ENCODE measurements around the gene PCDH7. TPM values are rescaled to one million over a fixed set of nuclear protein-coding genes. Genes with fewer than 3 reads are reported as not detected.

Gene PCDH7
- total RNA-seq, 2 experiments from 2014 or later, result not detected

DNA sequence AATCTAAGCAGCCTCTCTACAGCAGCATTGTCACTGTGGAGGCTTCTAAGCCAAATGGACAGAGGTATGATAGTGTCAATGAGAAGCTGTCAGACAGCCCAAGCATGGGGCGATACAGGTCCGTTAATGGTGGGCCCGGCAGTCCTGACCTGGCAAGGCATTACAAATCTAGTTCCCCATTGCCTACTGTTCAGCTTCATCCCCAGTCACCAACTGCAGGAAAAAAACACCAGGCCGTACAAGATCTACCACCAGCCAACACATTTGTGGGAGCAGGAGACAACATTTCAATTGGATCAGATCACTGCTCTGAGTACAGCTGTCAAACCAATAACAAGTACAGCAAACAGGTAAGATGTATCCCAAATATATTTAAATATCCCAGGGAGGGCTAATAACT lies 4.1 kb downstream of the PCDH7 start:
- POLR2A ChIA-PET, result no interaction called here
- CTCF ChIA-PET, result no interaction called here

DNA sequence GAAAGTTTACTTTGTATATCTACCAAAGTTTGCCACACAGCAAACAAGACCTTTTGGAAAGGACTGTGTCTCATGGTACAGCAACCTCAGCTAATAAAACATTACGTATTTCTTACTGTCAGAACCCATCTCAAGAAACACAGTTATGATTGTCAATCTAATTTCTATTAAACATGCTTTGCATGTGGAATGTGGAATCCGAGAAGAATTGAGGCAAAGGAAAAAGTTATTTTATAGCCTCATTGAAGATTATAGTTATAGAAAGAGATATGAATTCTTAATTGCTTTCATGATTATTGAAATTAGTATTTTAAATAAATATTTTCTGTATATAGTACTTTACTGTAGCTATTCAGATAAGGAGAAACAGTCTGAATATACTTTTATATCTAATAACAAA lies 5.4 kb downstream of the PCDH7 start:
- ChIA-PET POLR2A (no interaction called here), CTCF (no interaction called here)

- ChIA-PET POLR2A (no interaction called here), CTCF (interaction anchor here (0.5 kb wide), 1 partner anchor 13 kb away, joined by 3 read pairs; no protein-coding TSS in a partner anchor)
These were observed 6.0 kb downstream of the PCDH7 start for GRCh38 chr4:30726090-30726675.

- CTCF ChIA-PET, result no interaction called here
- POLR2A ChIA-PET, result no interaction called here
These were observed 7.2 kb downstream of the PCDH7 start for GRCh38 chr4:30727409-30727808.

DNA sequence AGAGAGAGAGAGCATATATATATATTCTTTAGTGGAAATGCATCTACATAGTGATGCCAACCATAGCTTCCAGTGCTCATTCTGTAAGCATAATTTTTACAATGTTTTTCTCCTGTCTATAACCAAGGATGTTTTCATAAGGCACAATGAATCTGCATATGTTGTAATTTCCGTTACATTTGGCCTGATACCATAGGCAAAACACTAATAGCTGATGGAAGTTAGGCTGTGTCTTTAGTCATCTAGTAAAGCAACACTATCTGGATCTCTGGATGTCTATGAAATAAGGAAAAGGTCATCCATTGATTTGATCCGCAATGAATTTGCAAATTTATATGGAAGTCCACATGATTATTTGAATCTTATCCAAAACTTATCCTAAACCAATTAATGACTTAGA lies 8.1 kb downstream of the PCDH7 start:
- ChIA-PET CTCF (no interaction called here), POLR2A (no interaction called here)

GRCh38 chr4:30743897-30744296 lies 23.7 kb downstream of the PCDH7 start:
- POLR2A ChIA-PET, result no interaction called here
- CTCF ChIA-PET, result no interaction called here

- POLR2A ChIA-PET, result no interaction called here
- CTCF ChIA-PET, result no interaction called here
These were observed 24.2 kb downstream of the PCDH7 start for GRCh38 chr4:30744386-30744785.

- POLR2A ChIA-PET, result no interaction called here
These were observed 24.9 kb downstream of the PCDH7 start for GRCh38 chr4:30744957-30745640.

GRCh38 chr4:30746735-30747134 lies 26.6 kb downstream of the PCDH7 start:
- CTCF ChIA-PET, result no interaction called here
- POLR2A ChIA-PET, result no interaction called here

More at GRCh38 chr4:30744957-30745640, 24.9 kb downstream of the PCDH7 start:
- CTCF ChIA-PET, result no interaction called here

DNA sequence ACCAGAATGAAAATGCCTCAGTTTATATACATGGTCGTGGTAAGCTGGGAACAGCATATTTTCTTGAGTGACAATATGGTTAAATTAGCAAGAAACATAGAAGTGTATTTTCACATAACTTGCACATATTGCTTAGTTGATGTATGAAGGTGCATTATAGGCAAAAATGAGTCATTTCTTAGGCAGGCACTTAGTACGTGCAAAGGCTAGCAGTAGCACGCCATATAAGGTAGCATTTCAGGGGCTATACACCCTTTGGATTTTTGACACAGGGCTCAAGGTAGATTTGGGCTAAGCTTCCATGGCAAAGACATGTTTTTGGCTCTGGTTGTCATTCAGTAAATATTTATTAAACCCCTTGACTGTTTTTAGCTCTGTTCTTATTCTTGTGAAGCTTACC lies 33.1 kb downstream of the PCDH7 start:
- CTCF ChIA-PET, result no interaction called here
- POLR2A ChIA-PET, result no interaction called here

GRCh38 chr4:30754021-30754420 lies 33.9 kb downstream of the PCDH7 start:
- CTCF ChIA-PET, result no interaction called here
- POLR2A ChIA-PET, result no interaction called here

DNA sequence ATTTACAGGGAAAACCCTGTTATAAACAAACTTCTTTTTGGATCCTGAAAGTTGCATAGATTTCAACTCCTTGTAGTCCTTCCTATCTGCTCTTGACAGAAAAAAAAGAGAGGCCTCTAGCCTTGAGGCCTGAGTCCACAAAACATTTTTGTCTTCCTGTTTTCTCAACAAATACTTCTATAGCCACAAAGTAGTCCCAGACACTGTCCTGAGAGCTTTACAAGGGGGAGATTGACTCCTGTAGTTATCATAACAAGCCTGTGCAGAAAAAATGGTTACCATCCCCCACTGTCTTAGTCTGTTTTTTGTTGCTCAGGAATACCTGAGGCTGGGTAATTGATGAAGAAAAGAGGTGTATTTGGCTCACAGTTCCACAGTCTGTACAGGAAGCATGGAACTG lies 35.2 kb downstream of the PCDH7 start:
- CTCF ChIA-PET, result no interaction called here
- POLR2A ChIA-PET, result no interaction called here

DNA sequence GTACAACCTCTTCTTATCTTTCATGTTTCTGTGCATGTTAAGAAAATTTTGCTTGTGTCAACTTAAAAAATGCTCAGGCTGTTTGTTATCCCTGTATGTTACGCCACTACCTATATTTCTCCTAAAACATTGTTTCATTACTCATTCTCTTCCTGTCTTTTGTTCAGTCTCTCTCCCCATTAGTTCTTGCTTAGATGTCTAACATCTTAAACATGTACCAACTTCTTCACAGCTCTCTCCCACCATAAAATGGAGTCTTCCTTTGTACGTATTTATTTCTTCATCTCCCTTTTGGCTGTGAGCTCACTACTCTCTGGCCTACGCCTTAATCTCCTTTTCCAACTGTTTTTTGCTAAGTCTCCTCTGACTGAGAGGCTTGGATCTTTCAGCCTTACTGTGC lies 36.4 kb downstream of the PCDH7 start:
- CTCF ChIA-PET, result no interaction called here
- POLR2A ChIA-PET, result no interaction called here

DNA sequence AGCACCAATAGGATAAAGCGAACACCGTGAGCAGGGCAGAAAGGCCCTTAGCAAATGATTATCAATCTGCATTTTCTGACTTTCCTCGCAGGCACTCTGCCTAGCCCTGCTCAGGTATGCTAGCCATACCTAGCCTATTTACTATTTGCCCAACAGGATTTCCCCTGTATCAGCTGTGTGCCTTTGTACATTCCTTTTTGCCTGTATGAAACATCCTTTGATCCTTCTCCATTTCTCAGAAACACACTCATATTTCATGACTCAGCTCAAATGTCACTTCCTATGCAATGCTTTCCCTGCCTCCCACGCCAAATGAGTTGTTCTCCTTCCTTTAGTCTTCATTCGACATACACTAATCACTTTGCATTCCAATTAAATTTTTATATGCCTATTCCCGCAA lies 37.2 kb downstream of the PCDH7 start:
- CTCF ChIA-PET, result no interaction called here
- POLR2A ChIA-PET, result no interaction called here

DNA sequence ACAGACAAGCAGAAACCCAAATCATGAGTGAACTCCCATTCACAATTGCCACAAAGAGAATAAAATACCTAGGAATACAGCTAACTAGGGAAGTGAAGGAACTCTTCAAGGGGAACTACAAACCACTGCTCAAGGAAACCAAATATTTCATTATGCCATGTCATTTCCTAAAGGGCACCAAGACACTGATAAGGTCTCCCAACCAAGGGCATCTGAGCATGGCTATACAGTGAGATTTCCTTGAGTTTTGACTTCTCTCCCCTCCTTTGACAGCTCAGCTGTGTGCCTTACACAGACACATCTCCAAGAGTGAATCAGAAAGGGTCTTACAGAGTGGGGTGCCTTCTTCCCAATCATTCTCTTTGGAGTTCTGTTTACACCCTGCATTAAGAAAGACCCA lies 40.4 kb downstream of the PCDH7 start:
- ChIA-PET CTCF (no interaction called here), POLR2A (no interaction called here)

GRCh38 chr4:30763321-30763727 lies 43.2 kb downstream of the PCDH7 start:
- POLR2A ChIA-PET, result no interaction called here
- CTCF ChIA-PET, result no interaction called here

DNA sequence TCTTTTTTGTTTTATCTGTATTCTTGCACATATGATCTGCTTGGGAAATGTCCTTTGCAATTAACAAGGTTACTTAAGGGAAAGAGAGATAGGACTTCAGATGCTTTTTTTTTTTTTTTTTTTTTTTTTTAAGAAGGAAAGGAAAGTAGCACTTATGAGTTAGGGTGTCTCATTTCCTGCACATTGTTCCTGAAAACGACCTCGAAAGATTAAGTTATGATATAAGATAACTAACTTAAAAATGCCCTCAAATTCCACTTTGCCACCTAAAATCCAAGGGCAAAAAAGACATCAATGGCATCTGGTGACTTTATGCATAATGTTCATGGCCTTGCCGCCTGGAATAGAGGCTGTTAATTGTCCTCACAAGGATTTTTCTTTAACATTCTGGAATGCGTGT lies 44.9 kb downstream of the PCDH7 start:
- CTCF ChIA-PET, result no interaction called here
- POLR2A ChIA-PET, result no interaction called here

DNA sequence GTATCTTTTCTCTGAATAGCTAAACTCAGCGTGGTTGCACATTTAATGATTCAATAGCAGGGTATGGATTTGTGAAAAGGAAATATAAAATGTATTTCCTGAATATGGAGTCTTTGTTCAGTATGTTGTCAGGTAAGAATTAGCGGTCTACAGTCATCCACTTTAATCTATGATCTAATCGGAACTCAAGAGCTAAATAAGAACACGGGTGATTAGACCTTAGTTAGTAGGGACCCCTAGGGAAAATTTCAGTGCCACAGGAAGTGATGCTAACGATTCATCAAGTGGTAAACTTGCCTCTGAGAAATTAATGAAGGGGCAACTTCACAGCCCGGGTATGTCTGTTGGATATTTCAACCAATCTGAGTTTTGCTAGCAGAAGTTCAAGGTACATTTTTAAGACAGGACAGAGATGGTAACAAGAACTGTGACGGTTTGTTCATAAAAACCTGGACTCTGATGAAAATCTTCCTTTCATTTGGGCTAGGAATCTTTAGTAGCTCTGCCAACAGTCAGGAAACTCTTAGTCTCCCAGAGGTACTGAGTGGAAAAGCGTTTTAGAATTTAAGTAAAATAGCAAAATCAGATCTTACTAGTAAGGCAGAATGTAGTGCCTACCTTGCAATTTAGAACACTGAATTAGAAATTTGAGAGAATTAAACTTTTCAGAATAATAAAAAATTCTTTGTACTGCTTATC lies 47.1 kb downstream of the PCDH7 start:
- POLR2A ChIA-PET, result no interaction called here

DNA sequence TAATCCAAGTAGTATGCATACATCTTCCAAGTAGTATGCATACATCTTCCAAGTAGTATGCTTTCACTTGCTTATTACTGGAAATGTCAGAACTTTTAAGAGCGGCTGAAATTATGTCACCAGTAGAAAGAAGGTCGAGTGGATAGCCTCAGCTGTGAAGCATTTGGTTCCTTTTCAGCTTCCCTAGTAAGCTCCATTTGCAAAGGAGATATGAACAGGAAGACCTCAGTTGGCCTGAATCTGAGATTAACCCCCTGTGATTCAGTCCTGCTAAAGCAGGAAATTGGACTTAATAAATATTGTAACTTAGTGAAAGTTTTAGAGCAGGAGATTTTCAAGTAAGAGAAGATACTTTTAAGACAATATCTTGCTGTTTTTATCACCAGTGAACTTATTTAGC lies 48.1 kb downstream of the PCDH7 start:
- CTCF ChIA-PET, result no interaction called here
- POLR2A ChIA-PET, result no interaction called here

More for the DNA sequence above, 47.1 kb downstream of the PCDH7 start:
- CTCF ChIA-PET, result no interaction called here

GRCh38 chr4:30769093-30769492 lies 48.9 kb downstream of the PCDH7 start:
- CTCF ChIA-PET, result no interaction called here
- POLR2A ChIA-PET, result no interaction called here

DNA sequence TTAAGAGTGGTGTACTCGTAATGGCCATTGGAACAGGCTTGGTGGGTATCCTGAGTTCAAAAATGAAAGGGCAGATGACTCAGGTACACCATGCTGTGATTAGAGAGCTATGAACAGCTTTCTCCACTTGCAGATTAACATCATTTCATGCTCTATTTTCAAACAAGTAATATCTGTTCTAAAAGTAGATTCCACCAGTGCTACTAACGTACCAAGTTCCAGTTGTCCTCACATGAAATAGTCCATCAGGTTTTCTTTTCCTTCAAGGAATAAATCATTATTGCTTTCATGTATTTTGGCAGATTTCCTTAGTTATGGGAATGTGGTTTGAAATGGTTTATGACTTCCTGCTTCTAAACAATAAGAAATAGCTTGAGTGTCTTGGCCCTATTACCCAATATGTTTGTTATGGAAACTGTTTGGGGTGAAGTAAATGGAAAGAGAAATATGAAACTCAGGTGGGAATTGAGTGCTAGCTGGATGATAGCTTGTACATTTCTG lies 49.9 kb downstream of the PCDH7 start:
- CTCF ChIA-PET, result no interaction called here
- POLR2A ChIA-PET, result no interaction called here

DNA sequence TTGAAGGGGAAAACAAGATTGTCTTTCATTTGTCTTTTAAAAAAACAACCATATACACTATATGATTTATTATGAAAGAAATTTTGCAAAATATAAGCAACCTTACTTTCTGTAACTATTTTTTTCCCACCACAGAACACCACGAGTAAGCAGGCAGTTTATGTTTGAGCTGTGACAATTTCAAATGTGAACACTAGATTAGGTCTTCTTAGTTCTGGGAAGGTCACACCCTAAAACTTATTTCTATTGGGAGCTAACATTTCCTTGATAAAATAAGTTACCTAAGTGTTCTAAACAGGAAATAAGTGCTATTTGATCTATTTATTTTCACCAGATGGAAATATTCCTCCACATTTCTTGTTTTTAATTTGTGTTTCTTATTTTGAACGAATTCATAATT lies 50.6 kb downstream of the PCDH7 start:
- ChIA-PET POLR2A (no interaction called here), CTCF (no interaction called here)

All from activated CD8-positive, alpha-beta memory T cell treated with anti-CD3 and anti-CD28 coated beads for 36 hours (primary cell).